Stimulated activated CD8-positive, alpha-beta memory T cell treated with anti-CD3 and anti-CD28 coated beads, Interleukin-2, amount 100 ng/mL, for 48 hours (primary cell): ENCODE data around the gene WSCD2.

Experiments
- DNase-seq, 2 donors: peaks; one replicate each; pipeline ENCODE4 v3.0.0-alpha.2; 2020; ENCODE audit warnings: low read depth in 2 of 2

The WSCD2 gene

GRCh38 chr12:108267450-108267849 is 138.4 kb downstream of the WSCD2 start:
- DNase-seq, result no peak

GRCh38 chr12:108268397-108268796 is 139.3 kb downstream of the WSCD2 start:
- DNase-seq, result no peak

DNA sequence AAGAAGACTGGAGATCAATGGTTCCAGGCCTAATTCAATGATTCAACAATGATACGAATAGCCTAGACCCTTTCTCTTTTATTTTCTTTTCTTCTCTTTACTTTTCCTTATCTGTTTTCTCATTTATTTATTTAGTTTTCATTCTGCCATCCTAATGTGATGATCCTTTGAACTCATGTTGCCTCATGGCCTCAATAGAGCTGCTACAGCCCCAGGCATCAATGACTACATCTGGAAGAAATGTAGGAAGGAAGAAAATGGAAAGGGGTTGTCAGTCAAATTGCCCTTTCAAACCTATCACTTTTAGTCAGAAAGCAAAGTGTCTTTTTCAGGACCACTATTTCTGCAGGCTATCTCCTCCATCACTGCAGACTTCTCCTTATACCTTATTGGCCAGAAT is 140.1 kb downstream of the WSCD2 start:
- DNase-seq, result no peak

DNA sequence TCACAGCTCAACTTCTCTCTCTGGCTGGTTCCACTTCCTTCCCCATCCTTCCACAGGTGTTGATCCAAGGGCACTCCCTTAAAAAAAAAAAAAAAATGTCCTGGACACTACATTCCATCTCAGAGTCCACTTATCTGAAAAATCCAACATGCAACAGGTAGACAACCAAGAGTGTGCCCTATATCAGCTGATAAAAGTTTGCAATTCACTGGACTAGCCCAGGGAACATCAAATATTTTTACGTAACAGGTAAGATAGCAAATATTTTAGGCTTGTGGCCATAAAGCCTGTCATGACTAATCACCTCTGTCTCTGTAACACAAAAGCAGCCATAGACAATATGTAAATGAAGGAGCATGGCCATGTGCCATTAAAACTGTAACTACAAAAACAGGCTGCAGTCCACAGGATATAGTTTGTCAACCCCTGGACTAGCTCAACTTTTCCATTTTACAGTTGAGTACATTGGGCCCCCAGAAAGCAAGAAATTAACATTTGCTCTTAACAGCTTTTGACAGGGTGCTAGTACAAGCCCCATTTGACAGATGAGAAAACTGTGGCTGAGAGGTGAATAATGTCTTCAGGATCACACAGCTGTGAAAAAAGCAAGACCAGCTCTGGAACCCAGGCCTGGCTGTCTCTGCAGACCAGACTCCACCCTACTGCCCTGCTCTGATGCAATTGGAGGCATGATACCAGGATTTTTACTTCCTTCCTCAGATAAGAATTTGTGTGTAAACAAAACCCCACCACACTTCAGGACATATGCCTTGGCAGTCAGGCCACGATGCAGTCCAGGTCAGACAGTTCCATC is 141.2 kb downstream of the WSCD2 start:
- DNase-seq, result no peak

DNA sequence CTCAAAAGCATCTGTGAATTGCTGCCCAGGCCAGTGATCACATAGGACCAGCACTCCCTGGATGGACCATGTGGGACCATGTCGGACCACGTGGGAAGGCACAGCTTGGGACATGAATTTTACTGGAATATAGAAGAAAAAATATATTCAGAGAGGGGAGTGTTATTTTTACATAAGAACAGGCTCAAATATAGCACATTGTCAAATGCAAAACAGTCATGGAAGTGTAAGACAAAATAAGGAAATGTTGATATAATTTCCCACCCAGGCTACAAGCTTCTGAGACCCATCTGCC is 141.7 kb downstream of the WSCD2 start:
- no peak for DNase-seq

DNA sequence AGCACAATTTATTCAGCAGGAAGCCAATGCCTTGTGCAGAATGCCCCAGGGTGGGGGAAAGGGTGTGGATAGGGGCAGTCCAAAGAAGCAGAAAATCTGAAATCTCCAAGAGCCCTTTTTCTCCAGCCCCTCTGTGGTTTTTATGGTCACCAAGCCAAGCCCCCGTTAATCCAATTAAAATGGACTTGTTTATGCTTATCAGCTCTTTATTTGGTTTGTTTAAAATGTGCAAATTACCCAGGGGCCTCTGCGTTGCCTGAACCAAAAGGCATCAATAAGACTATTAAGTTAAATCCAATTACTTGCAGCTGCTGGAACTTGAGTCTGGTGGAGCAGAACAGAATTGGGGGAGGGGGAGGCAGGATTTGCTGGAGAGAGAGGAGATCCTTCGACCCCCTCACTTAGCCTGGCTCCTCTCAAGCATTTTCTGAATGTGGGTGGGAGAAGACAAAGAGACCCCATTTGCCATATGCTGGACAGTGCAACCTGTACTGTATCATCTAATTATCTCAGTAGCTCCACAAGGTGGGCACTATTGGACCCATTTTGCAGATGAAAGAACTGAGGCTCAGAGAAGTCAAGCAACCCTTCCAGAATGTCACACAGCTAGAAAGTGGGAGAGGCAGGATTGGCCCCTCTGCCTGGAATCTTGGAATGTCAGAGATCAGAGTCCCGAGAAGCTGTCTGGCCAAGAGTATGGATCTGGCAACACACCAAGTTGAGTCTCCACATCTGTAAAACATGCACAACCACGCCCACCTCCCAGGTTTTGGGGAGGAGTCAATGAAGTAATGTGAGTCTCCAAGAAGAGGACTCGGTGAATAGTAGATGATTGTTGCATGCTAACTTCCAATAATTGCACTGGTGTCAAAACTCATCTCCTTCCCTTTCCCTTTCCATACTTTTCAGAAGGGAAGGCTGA is 143.1 kb downstream of the WSCD2 start:
- no peak for DNase-seq

DNA sequence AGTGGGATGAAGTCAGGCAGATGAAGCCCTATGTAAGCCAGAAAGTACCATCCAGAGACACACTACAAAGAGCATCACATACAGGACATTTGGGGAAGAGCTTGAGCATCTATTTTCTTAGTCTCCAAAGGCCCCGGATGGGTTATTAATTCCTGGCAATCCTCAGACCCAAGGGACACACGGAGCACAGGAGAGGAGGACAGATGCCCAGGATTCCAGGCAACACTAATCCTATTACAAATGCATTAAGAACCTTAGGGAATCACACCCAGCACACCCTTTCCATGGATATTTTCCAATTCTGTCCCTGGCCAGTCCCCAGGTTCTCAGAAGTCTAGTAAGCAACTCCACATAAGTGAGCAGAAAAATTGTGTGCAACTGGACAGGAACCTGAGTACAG is 144.1 kb downstream of the WSCD2 start:
- no peak for DNase-seq

- no peak for DNase-seq
Observed at GRCh38 chr12:108277613-108278012, 148.5 kb downstream of the WSCD2 start.

- no peak for DNase-seq
Observed at GRCh38 chr12:108282160-108282559, 153.1 kb downstream of the WSCD2 start.

DNA sequence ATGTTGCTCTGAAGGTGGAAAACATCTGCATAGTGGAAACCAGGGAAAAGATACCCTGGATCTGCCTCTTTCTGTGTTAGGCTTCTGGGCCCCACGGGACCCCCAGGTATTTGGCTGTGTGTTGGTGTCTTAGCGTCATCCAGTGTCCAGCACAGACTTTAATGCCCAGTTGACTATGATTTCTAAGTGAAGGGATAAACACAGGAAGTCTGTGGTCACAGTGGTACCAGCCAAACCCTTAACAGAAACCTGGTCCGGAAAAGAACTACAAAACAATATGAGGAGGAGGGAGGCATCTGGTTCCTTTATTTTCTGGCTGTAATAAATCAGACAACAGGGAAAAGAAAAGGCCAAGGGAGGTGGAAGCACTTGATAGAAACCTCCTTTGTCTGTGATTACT is 153.6 kb downstream of the WSCD2 start:
- no peak for DNase-seq

DNA sequence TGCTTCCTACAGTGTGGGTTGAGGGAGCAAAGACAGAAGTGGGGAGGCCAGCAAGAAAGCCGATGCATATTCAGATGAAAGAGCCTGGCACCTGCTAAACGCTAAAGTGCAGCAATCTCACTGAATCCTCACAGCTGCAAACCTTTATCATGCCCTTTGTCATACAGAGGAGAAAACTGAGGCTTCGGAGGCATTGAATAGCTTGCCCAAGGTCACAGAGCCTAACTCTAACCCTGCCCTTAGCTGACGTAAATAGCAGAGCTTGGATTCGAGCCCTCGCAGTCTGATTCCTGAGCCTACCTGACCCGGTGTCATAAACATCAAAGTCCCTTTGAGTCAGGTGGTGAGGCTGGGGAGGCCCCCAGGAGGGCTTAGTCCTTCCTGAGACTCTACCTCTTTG is 155.1 kb downstream of the WSCD2 start:
- DNase-seq, result no peak

- DNase-seq, result no peak
Observed at GRCh38 chr12:108285016-108285415, 155.9 kb downstream of the WSCD2 start.

GRCh38 chr12:108287227-108287626 is 158.1 kb downstream of the WSCD2 start:
- DNase-seq, result no peak

- no peak for DNase-seq
Observed at GRCh38 chr12:108289350-108290161, 160.5 kb downstream of the WSCD2 start.

DNA sequence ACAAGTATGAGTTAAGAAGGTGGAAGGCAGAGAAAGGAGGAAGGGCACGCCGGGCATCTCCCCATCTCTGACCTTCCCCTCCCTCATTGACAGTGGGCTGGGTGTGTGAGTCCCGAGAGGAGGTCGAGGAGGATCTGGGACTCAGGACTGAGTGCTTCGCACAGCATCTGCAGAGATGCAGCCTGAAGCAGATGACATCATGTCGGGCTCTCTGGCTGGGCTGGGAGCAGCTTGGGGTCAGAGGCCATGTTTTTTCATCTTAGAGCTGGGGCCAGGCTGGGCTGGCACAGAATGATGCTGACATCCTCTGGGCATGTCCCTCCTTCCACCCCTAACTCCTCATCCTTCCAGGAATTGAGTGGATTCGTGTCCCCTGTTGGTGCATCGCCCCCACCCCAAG is 166.6 kb downstream of the WSCD2 start:
- DNase-seq, result no peak

- DNase-seq, result no peak
Observed at GRCh38 chr12:108296945-108297344, 167.9 kb downstream of the WSCD2 start.

DNA sequence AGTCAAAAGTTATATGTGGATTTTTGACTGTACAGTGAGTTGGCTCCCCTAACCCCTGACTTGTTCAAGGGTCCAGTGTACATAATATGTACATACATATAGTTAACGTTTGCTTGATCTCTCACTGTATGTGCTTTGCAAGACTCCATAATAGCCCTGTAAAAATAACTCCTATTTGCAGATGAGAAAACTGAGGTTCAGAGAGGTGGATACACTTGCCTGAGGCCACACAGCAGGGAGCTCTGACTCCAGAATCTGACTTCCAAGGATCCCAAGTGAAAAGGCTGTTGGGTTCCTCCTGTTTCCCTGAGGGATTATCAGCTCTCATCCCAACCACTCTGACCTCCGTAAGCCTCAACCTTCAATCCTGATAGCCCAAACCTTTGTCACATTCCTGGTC is 168.3 kb downstream of the WSCD2 start:
- DNase-seq, result no peak

DNA sequence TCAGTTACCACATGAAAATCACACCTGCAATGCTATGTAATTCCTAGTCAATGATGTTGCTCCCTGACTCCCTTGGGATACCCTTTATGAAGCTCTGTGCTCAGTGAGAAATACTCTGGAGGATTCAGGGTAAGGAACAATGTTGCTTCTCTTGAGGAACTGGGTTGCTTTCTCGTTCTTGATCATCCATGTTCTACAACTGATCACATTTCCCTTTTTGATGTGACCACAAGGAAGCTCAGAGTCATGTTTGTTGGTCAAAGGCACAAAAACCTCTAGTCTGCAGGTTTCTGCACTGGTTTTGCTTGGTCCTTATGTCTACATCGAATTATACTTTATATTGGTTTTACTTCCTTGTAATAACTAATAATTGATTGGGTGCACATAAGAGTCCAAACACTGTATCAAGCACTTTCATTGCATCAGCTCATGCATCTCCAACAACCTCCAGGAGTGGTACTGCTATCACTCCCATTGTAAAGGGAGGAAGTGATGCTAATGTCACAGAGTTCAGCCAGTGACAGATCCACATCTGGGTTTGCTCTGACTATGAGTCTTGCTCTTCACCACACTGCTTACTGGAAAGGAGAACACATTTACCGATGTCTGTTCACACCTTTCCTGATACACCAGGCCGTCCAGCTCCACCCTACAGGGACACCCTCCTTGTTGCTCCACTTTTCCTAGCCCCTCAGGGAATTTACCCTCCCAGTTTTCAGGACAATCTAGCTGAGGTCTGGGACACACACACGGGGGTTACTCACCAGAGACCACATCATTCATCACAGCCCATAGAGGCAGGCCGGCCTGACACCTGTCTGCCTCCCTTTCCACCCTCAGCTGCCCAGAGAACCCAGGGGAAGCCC is 169.0 kb downstream of the WSCD2 start:
- DNase-seq, result no peak

- DNase-seq, result no peak
Observed at GRCh38 chr12:108298761-108299275, 169.7 kb downstream of the WSCD2 start.

GRCh38 chr12:108299516-108299915 is 170.4 kb downstream of the WSCD2 start:
- DNase-seq, result no peak
